Astrocyte of the cerebellum (primary cell): ENCODE data around the gene PLCH1.
"Not testable (repeated sequence)": the region's sequence is repeated elsewhere in the genome, so short reads cannot be mapped to it uniquely, and the experiment has no call there.

Experiments used
- DNase-seq: peaks from one replicate; pipeline ENCODE4 v3.0.0-alpha.2; 2011; ENCODE audit warnings: low read depth
- H3K4me3 ChIP-seq: 2 replicates; pipeline ENCODE4 v1.5.1; 2011; ENCODE audit warnings: mild to moderate bottlenecking, low read depth, low read length, moderate library complexity
- CTCF ChIP-seq: IDR thresholded peaks from 2 replicates; pipeline ENCODE4 v1.5.1; 2012; ENCODE audit warnings: low read length, low read depth, moderate library complexity, mild to moderate bottlenecking; ENCODE audit errors: missing control alignments
- in situ Hi-C: cut with HindIII; loops from 2 replicates; pipeline ENCODE4 v1.10.0; 2017; ENCODE audit warnings: low sequenced_read_pairs

The PLCH1 gene

GRCh38 chr3:155646128-155646527, 98.7 kb downstream of the PLCH1 start:
- DNase-seq: no peak
- H3K4me3 ChIP-seq: no peak overlapping the region
- in situ Hi-C loops: no loop called here
- TF ChIP-seq CTCF: no peak

GRCh38 chr3:155643581-155644165, 101.2 kb downstream of the PLCH1 start:
- H3K4me3 ChIP-seq: no peak overlapping the region
- in situ Hi-C loops: no loop called here
- TF ChIP-seq CTCF: no peak
- DNase-seq: no peak

GRCh38 chr3:155641956-155642355, 102.9 kb downstream of the PLCH1 start:
- H3K4me3 ChIP-seq: no peak overlapping the region
- DNase-seq: no peak
- in situ Hi-C loops: no loop called here
- TF ChIP-seq CTCF: no peak

- no peak for DNase-seq
- no peak for TF ChIP-seq CTCF
- in situ Hi-C loops: no loop called here
- H3K4me3 ChIP-seq: no peak overlapping the region
Measured at GRCh38 chr3:155640098-155640497, 104.8 kb downstream of the PLCH1 start.

- no peak overlapping the region for H3K4me3 ChIP-seq
- in situ Hi-C loops: no loop called here
- DNase-seq: no peak
- TF ChIP-seq CTCF: no peak
Measured at GRCh38 chr3:155639462-155640055, 105.3 kb downstream of the PLCH1 start.

- in situ Hi-C loops, DNase-seq, H3K4me3 ChIP-seq: not testable (repeated sequence)
Measured at GRCh38 chr3:155638461-155638860, 106.4 kb downstream of the PLCH1 start.

GRCh38 chr3:155637567-155637966, 107.3 kb downstream of the PLCH1 start:
- no peak for TF ChIP-seq CTCF
- no peak for DNase-seq
- H3K4me3 ChIP-seq: no peak overlapping the region
- in situ Hi-C loops: no loop called here
